MM.1S (cell line): Measurements from ENCODE around the gene SYNGR2.
A peak's percentile ranks its signal among the peaks of the same experiment; 100 is the strongest.

ENCODE experiments used
- DNase-seq: peaks from one replicate; pipeline ENCODE4 v3.0.0-alpha.2; 2015
- H2AFZ ChIP-seq: fragments of 300-600 bp; sonication (generic); 2 replicates; pipeline ENCODE4 v1.6.0; 2016; ENCODE audit warnings: antibody characterized with exemption, low read length
- H3F3A ChIP-seq: fragments of 300-600 bp; sonication (generic); 2 replicates; pipeline ENCODE4 v1.6.1; 2016; ENCODE audit warnings: mild to moderate bottlenecking, antibody characterized with exemption, low read length, moderate library complexity, mixed read lengths; ENCODE audit not compliant: insufficient read depth
- H3K27ac ChIP-seq: fragments of 300-600 bp; sonication (generic); 2 replicates; pipeline ENCODE4 v1.5.1; 2016; ENCODE audit warnings: mild to moderate bottlenecking, low read length
- H3K27me3 ChIP-seq: fragments of 300-600 bp; sonication (generic); replicated peaks from 2 replicates; pipeline ENCODE4 v1.6.0; 2016; ENCODE audit warnings: low read length; ENCODE audit not compliant: insufficient read depth
- H3K36me3 ChIP-seq: fragments of 300-600 bp; sonication (generic); replicated peaks from 2 replicates; pipeline ENCODE4 v1.6.1; 2016; ENCODE audit warnings: mild to moderate bottlenecking, low read length, mixed read lengths; ENCODE audit not compliant: insufficient read depth
- H3K4me1 ChIP-seq: fragments of 300-600 bp; sonication (generic); 2 replicates; pipeline ENCODE4 v1.6.1; 2016; ENCODE audit warnings: low read length, mixed read lengths
- H3K4me2 ChIP-seq: fragments of 300-600 bp; sonication (generic); 2 replicates; pipeline ENCODE4 v1.6.0; 2016; ENCODE audit warnings: low read depth, low read length
- H3K4me3 ChIP-seq: fragments of 300-600 bp; sonication (generic); 2 replicates; pipeline ENCODE4 v1.5.1; 2016; ENCODE audit warnings: low read length, mixed read lengths
- H3K79me2 ChIP-seq: fragments of 300-600 bp; sonication (generic); 2 replicates; pipeline ENCODE4 v1.6.1; 2016; ENCODE audit warnings: mixed run types, low read length, mixed read lengths
- H3K9ac ChIP-seq: fragments of 300-600 bp; sonication (generic); 2 replicates; pipeline ENCODE4 v1.6.1; 2016; ENCODE audit warnings: low read length, mixed read lengths
- H3K9me2 ChIP-seq: fragments of 300-600 bp; sonication (generic); replicated peaks from 2 replicates; pipeline ENCODE4 v1.6.1; 2016; ENCODE audit warnings: mild to moderate bottlenecking, low read length, mixed read lengths; ENCODE audit not compliant: insufficient read depth
- H3K9me3 ChIP-seq: fragments of 300-600 bp; sonication (generic); replicated peaks from 2 replicates; pipeline ENCODE4 v1.6.1; 2016; ENCODE audit warnings: mild to moderate bottlenecking, low read length, mixed read lengths; ENCODE audit not compliant: insufficient read depth
- H4K20me1 ChIP-seq: fragments of 300-600 bp; sonication (generic); 2 replicates; pipeline ENCODE4 v1.6.1; 2016; ENCODE audit warnings: mild to moderate bottlenecking, low read length, moderate library complexity, mixed read lengths; ENCODE audit not compliant: insufficient read depth
- EZH2 ChIP-seq: fragments of 300-600 bp; sonication (generic); optimal IDR thresholded peaks from 2 replicates; pipeline ENCODE3; 2017; ENCODE audit warnings: low read depth, mild to moderate bottlenecking, antibody characterized with exemption, low read length, mixed read lengths
- EZH2phosphoT487 ChIP-seq: fragments of 300-600 bp; sonication (generic); IDR thresholded peaks from 2 replicates; pipeline ENCODE4 v1.6.1; 2018; ENCODE audit warnings: antibody characterized with exemption, low read length
- TF ChIP-seq, protein P1 (sequence below): fragments of 300-600 bp; sonication (generic); IDR thresholded peaks from 2 replicates; pipeline ENCODE4 v1.5.1; 2016; ENCODE audit warnings: antibody characterized with exemption, low read length, mixed read lengths

The SYNGR2 gene

DNA sequence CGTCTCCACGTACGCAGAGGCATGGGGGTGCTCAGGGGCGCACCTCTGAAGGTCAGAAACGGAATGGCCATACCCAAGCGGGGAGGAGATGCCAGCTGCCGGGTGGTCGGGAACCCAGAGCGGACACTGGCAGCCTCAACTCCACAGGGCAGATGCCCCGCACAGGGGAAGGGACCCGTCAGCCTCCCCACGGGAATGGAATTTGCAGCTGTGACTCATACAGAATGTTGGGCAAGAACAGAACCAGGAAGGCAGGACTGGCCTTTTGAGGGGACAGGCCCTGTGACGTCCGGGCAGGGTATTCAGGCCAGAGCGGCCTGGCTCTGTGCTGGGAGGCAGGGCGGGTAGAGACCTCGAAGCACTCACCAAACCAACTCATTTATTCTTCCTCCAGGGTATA is 11.0 kb downstream of the SYNGR2 start:
- Histone ChIP-seq H3K4me3 (no peak overlapping the region), H3K9ac (no peak overlapping the region), H3K4me1 (peaks cover 39% of the 10 kb centered on the region), H3K27ac (no peak overlapping the region), H3F3A (peaks cover 36% of the 10 kb centered on the region), H3K4me2 (no peak overlapping the region), H3K36me3 (peaks cover 4% of the 10 kb centered on the region; the same call in 1 of the 2 replicates), H4K20me1 (no peaks in the 10 kb centered on the region), H3K9me3 (no peaks in the 10 kb centered on the region), H3K27me3 (no peaks in the 10 kb centered on the region), H3K79me2 (peaks cover 57% of the 10 kb centered on the region), H3K9me2 (no peaks in the 10 kb centered on the region), H2AFZ (no peak overlapping the region)
- TF ChIP-seq EZH2 (no peak), EZH2phosphoT487 (no peak)
- TF ChIP-seq, protein P1, sequence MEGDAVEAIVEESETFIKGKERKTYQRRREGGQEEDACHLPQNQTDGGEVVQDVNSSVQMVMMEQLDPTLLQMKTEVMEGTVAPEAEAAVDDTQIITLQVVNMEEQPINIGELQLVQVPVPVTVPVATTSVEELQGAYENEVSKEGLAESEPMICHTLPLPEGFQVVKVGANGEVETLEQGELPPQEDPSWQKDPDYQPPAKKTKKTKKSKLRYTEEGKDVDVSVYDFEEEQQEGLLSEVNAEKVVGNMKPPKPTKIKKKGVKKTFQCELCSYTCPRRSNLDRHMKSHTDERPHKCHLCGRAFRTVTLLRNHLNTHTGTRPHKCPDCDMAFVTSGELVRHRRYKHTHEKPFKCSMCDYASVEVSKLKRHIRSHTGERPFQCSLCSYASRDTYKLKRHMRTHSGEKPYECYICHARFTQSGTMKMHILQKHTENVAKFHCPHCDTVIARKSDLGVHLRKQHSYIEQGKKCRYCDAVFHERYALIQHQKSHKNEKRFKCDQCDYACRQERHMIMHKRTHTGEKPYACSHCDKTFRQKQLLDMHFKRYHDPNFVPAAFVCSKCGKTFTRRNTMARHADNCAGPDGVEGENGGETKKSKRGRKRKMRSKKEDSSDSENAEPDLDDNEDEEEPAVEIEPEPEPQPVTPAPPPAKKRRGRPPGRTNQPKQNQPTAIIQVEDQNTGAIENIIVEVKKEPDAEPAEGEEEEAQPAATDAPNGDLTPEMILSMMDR = no peak
- no peak for DNase-seq

- Histone ChIP-seq H3K4me2 (peak overlapping the region; percentile 43; the same call in 1 of the 2 replicates), H4K20me1 (no peaks in the 10 kb centered on the region), H3K4me3 (no peak overlapping the region), H3K4me1 (peaks cover 32% of the 10 kb centered on the region), H3K79me2 (peaks cover 64% of the 10 kb centered on the region), H3F3A (peaks cover 29% of the 10 kb centered on the region), H3K9me2 (no peaks in the 10 kb centered on the region), H3K27me3 (no peaks in the 10 kb centered on the region), H3K9me3 (no peaks in the 10 kb centered on the region), H3K9ac (no peak overlapping the region; the same call in 1 of the 2 replicates), H2AFZ (no peak overlapping the region), H3K27ac (peak overlapping the region; percentile 47; the same call in 1 of the 2 replicates), H3K36me3 (peaks cover 4% of the 10 kb centered on the region; the same call in 1 of the 2 replicates)
- peak; percentile 52 for DNase-seq
- TF ChIP-seq, protein P1 = no peak
- TF ChIP-seq EZH2 (no peak), EZH2phosphoT487 (no peak)
Measured at GRCh38 chr17:78180083-78180482, 11.7 kb downstream of the SYNGR2 start.

GRCh38 chr17:78180508-78180907 is 12.1 kb downstream of the SYNGR2 start:
- Histone ChIP-seq H3K27me3 (no peaks in the 10 kb centered on the region), H3K36me3 (peaks cover 4% of the 10 kb centered on the region; the same call in 1 of the 2 replicates), H3K4me1 (peaks cover 31% of the 10 kb centered on the region), H2AFZ (no peak overlapping the region), H3K9me3 (no peaks in the 10 kb centered on the region), H3K27ac (peak overlapping the region; percentile 47), H3K4me3 (0 out of 2 replicates have a peak overlapping the region, but pooled peaks have one; percentile 8), H3K79me2 (peaks cover 69% of the 10 kb centered on the region), H4K20me1 (no peaks in the 10 kb centered on the region), H3F3A (peaks cover 26% of the 10 kb centered on the region), H3K4me2 (peak overlapping the region; percentile 43; the same call in 1 of the 2 replicates), H3K9me2 (no peaks in the 10 kb centered on the region), H3K9ac (no peak overlapping the region; the same call in 1 of the 2 replicates)
- TF ChIP-seq EZH2 (no peak), EZH2phosphoT487 (no peak)
- TF ChIP-seq, protein P1 = no peak
- no peak for DNase-seq
